Omental fat pad (tissue), 4 donors: Measurements from ENCODE around the gene GRK1. TPM values are rescaled to one million over a fixed set of nuclear protein-coding genes. Genes with fewer than 3 reads are reported as not detected.

Source experiments
- ATAC-seq: fragments of 150-250 bp; one replicate; pipeline ENCODE4 v1.9.1; 2016; ENCODE audit warnings: mild to moderate bottlenecking, moderate library complexity; ENCODE audit not compliant: low FRiP score
- DNase-seq: peaks from one replicate; pipeline ENCODE4 v3.0.0-alpha.2; 2019; ENCODE audit warnings: low spot score
- total RNA-seq, 4 donors: library from RNA; depleted of rRNA; stranded (reverse); fragments of >200 nt; gene quantifications; one replicate each; pipeline ENCODE4 v1.1.0, GENCODE V29; 2016
- TF ChIP-seq, protein P1 (sequence below), 3 donors: fragments of 450-650 bp; IDR thresholded peaks; one replicate each; pipeline ENCODE4 v1.5.1; 2016 to 2017; ENCODE audit warnings: antibody characterized with exemption in 3 of 3, mild to moderate bottlenecking in 3 of 3, moderate library complexity in 2 of 3

GRK1 gene
- total RNA-seq, 4 donors from 2014 or later = not detected

DNA sequence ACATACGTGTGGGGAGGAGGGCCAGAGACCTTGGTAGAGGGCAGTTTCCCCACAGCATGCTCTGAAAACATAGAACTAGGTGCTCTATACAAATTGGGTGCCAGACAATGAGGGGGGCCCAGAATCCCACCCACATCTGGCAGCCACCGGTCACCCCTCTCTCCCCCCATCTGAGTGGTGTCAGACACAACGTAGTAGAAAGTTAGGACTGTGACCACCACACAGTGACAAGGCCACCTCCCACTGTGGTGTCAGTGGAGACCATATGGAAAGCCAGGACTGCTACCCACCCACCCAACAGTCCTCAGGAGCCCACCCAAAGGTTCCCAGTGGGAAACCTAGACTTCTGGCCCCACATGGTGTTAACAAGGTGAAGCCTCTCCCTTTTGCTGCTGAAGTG lies 7.0 kb upstream of the GRK1 start:
- TF ChIP-seq, protein P1, sequence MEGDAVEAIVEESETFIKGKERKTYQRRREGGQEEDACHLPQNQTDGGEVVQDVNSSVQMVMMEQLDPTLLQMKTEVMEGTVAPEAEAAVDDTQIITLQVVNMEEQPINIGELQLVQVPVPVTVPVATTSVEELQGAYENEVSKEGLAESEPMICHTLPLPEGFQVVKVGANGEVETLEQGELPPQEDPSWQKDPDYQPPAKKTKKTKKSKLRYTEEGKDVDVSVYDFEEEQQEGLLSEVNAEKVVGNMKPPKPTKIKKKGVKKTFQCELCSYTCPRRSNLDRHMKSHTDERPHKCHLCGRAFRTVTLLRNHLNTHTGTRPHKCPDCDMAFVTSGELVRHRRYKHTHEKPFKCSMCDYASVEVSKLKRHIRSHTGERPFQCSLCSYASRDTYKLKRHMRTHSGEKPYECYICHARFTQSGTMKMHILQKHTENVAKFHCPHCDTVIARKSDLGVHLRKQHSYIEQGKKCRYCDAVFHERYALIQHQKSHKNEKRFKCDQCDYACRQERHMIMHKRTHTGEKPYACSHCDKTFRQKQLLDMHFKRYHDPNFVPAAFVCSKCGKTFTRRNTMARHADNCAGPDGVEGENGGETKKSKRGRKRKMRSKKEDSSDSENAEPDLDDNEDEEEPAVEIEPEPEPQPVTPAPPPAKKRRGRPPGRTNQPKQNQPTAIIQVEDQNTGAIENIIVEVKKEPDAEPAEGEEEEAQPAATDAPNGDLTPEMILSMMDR (IDR thresholded peaks at IDR 0.05) = no peak
- DNase-seq = no peak
- no peak for ATAC-seq

DNA sequence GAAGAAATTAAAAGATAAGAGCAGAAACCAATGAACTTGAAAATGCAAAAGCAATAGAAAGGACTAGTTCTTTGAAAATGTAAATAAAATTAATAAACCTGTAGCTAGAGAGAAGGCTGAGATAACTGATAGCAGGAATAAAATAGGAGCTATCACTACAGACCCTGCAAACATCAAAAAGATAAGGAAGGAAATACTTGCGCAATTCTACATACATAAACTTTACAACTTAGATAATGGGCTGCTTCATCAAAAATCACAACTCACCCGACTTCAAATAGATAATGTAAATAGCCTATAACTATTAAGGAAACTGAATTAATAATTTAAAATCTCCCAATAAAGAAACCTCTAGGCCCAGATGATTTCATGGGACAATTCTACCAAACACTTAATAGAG lies 5.5 kb upstream of the GRK1 start:
- ATAC-seq (no peak), DNase-seq (no peak)
- TF ChIP-seq, protein P1 (IDR thresholded peaks at IDR 0.05) = no peak

DNA sequence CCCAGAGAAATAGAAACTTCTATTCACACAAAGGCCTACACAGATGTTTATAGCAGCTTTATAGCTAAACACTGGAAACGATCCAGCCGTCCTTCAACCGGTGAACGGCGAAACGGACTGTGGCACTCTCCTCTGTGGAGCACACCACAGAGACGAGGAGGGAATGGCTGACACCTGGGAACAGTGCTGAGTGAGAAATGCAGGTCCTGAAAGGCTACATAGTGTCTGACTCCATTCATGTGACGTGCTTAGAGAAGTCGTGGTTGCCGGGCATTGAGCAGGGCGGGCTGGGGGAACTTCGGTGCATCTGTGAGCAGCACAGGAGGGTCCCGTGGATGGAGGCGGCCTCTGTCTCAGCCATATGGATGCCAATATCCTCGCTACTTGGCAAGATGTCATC lies 3.1 kb upstream of the GRK1 start:
- no peak for DNase-seq
- TF ChIP-seq, protein P1 (IDR thresholded peaks at IDR 0.05) = no peak
- no peak for ATAC-seq

DNA sequence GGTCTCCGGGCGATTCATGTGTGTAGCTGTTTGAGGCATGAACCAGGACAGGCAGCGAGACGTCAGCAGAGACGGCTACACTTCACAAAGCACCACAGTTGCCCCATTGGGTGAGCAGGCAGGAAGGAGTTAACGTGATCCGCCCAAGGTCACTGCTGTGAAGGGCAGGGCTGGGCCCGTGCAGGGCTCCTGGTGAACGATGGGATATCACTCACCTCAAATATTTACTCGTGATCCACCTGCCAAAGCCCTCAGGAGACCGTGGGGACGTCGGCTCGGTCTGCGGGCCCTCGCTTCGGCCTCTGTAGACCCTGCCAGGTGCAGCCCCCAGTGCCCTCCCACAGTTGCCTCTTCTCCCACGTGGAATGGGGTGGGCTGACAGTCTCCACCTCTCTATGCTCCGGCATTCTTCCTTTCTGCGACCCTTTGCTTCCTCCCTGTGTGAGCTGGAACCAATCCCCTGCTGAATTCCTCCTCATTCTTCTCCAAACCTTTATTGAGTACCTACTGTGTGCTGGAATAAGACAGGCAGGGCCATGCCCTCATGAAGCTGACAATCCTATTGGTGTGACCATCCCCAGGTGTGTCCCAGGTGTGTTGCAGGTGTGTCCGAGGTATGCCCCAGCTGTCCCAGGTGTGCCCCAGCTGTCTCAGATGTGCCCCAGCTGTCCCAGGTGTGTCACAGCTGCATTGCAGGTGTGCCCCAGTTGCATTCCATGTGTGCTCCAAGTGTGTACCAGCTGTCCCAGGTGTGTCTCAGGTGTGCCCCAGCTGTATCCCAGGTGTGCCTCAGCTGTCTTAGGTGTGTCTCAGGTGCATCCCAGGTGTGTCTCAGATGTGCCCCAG lies 2.0 kb upstream of the GRK1 start:
- TF ChIP-seq, protein P1 (IDR thresholded peaks at IDR 0.05) = no peak
- DNase-seq = no peak
- ATAC-seq = no peak

DNA sequence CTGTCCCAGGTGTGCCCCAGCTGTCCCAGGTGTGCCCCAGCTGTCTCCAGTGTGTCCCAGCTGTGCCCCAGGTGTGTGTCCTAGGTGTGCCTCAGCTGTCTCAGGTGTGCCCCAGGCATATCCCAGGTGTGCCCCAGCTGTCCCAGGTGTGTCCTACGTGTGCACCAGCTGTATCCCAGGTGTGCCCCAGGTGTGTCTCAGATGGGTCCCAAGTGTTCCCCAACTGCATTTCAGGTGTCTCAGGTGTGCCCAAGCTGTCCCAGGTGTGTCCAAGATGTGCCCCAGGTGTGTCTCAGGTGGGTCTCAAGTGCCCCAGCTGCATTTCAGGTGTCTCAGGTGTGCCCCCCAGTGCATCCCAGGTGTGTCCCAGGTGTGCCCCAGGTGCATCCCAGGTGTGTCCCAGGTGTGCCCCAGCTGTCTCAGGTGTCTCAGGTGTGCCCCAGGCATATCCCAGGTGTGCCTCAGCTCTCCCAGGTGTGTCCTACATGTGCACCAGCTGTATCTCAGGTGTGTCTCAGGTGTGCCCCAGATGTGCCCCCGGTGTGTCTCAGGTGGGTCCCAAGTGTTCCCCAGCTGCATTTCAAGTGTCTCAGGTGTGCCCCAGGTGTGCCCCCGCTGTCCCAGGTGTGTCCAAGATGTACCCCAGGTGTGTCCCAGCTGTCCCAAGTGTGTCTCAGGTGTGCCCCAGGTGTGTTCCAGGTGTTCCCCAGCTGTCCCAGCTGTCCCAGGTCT lies 1.3 kb upstream of the GRK1 start:
- ATAC-seq (no peak), DNase-seq (no peak)
- TF ChIP-seq, protein P1 (IDR thresholded peaks at IDR 0.05) = no peak

DNA sequence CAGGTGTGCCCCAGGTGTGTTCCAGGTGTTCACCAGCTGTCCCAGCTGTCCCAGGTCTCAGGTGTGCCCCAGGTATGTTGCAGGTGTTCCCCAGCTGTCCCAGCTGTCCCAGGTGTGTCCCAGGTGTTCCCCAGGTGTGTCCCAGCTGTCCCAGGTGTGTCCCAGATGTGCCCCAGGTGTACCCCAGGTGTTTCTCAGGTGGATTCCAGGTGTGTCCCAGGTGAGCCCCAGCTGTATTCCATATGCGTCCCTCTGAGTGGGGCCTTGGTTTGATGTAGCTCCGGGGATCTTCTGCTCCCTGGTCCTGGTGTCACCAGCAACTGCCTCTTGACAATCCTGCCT lies 719 bp upstream of the GRK1 start:
- DNase-seq (no peak), ATAC-seq (no peak)
- TF ChIP-seq, protein P1 (IDR thresholded peaks at IDR 0.05) = no peak
